NCI-H2171 treated with DMSO at 0.1 percent for 48 hours (cell line): ENCODE data around the gene CORIN.
"Not testable (repeated sequence)": the region's sequence is repeated elsewhere in the genome, so short reads cannot be mapped to it uniquely, and the experiment has no call there.

Source experiments
- DNase-seq: peaks from one replicate; lab custom pipeline; 2025; lab: John Stamatoyannopoulos, UW

CORIN gene

DNA sequence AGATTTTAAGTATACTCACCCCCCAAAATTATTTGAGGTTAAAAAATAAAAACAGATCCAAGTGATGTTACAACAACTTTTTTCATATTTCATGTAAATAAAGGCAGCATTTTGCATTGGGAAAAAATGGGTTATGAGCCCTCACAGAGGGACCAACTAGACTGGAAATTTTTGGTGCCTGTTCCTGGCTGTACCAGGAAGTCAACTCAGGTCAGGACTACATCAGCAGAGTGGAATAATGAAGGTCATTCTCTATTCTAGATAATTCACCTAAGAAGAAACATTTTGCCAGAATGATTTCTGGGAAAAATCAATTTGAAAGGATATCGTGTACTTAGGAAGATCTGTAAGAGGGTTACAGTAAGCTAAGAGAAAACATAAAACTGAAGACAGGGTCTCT lies 66.8 kb downstream of the CORIN start:
- no peak for DNase-seq

DNA sequence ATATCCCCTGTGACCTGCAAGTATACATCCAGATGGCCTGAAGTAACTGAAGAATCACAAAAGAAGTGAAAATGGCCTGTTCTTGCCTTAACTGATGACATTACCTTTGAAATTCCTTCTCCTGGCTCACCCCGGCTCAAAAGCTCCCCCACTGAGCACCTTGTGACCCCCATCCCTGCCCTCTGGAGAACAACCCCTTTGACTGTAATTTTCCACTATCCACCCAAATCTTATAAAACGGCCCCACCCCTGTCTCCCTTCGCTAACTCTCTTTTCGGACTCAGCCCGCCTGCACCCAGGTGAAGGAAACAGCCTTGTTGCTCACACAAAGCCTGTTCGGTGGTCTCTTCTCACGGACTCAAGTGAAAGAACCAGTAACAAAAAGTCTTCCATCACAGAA lies 69.9 kb downstream of the CORIN start:
- DNase-seq, result not testable (repeated sequence)

DNA sequence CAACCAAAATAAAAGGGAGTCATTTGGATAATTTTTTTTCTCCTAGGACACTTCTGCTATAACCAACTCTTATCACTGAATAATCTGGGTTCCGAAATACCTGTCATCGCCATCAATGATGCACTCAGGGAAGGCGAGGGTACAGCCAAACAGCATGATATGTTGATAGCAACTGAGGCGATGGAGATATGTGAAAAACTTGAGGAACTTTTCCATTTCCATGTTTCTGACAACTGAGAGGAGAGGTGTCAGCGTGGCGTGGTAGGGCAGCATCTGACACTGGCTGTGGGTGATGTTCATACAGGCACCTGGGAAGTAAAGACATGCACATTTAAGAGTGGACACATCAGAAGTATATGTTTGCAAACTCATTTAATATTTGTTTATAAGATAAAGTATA lies 74.6 kb downstream of the CORIN start:
- no peak for DNase-seq

DNA sequence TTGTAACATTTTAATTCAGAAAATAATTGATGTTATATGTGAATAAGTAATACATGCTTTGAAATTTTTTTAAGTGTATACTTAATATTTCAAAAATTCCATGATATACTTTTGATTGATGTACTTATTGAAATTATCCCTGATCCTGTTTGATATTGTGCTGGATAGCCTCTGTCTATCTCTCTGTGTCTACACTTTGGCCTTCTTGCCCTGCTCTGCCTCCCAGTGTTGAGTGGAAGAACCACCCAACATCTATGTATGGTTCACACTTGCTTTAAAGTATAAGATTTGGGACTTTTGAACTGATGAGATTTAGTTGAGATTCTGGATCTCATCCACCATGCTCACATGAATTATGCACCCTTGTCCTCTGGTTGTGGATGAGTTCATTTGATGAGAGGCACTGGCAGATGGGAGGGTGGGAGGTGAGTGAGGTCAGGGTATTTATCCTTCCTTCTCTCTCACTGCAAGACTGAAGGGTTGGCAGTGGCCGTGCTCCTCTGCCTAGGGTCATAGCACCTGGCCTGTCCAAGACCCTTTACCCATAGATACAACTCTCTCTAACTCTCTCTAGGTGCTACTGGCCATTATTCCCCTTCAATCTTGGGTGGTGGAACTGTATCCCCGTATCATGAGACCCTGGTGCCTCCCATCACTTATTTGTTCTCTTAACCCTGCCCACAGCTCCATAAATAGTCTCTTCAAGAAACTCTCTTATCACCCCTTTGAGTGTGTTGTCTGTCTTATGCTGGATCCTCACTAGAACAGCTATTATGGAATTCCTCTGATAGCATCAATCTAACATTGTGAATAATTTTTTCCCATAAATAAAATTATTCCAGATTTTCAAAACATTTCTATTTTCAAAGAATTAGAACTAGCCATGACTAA lies 75.2 kb downstream of the CORIN start:
- DNase-seq, result no peak

DNA sequence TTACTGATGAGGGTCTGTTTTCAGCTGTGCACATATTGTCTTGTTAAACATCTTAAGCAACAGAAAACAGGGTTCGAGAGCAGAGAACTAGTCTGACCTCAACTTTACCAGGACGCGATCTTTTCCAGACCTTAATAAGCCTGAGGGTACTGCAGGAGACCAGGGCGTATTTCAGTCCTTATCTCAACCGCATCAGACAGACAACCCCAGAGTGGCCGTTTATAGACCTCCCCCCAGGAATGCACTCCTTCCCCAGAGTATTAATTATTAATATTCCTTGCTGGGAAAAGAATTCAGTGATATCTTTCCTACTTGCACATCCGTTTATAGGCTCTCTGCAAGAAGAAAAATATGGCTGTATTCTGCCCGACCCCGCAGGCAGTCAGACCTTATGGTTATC lies 84.6 kb downstream of the CORIN start:
- DNase-seq, result not testable (repeated sequence)

DNA sequence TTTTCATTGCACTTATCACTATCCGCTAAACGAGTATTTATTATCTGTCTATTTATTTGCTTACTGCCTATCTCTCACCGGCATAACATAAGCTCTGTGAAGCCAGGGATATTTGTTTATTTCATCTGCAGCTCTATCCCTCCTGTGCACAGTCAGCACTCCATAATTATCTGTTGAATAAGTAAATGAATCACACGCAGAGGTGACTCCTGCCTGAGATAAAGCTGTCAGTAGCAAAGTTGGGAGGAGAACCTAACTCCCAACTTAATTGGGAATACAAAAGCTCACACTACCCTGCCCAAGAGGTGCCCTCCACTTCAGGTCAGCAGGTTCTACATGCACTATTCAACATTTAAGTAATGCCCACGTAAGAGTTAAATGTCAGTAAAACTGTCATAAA lies 85.7 kb downstream of the CORIN start:
- no peak for DNase-seq

DNA sequence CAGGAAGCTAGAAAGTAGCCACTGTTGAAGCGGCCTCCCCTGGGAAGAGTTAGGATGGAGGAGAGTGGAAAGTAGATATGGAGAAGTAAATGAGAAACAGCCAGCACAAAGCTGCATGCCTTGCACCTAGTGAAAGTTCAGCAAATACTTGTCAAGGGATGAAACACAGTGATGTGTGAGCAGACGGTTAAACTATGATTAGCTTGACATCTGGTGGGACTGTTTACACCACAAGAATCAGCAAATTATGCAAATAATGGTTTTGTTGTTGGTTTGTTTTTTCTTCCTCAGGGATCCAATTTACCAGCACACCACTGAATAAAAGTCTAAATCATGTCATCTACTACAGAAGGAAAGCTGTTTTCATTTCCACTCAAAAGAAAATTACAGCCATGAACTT lies 87.1 kb downstream of the CORIN start:
- no peak for DNase-seq

DNA sequence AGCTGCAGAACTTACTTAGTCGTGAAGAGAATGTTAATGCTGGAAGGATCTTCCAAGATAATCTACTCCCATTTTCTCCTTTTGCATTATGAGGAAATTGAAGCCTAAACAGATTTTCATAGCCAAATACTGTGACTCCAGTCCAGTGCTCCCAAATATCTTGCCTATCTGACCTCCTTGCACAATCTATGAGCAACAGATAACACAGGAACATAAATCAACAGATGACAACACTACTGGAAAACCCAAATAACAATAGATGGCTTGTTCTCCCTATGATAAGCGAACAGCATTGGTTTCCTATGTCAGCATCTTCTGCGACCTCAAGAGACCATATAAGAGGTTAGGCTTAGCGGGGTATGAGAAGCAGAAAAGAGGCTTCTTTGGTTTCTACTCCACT lies 88.0 kb downstream of the CORIN start:
- DNase-seq, result no peak

DNA sequence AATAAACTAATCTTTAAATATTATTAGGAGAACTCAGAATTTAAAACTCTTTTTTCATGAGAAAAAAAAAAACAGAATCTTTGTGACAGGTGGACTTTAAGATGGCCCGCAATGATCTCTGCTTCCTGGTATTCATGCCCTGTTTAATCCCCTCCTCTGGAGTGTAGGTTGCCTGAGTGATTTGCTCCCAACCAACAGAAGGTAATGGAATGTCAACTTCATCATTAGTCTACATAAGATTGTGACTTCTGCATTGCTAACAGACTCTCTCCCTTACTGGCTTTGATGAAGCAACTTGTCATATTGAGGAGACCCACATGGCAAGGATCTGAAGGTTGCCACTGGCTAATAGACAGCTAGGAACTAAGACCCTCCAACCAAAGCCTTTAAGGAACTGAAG lies 88.8 kb downstream of the CORIN start:
- DNase-seq, result no peak

DNA sequence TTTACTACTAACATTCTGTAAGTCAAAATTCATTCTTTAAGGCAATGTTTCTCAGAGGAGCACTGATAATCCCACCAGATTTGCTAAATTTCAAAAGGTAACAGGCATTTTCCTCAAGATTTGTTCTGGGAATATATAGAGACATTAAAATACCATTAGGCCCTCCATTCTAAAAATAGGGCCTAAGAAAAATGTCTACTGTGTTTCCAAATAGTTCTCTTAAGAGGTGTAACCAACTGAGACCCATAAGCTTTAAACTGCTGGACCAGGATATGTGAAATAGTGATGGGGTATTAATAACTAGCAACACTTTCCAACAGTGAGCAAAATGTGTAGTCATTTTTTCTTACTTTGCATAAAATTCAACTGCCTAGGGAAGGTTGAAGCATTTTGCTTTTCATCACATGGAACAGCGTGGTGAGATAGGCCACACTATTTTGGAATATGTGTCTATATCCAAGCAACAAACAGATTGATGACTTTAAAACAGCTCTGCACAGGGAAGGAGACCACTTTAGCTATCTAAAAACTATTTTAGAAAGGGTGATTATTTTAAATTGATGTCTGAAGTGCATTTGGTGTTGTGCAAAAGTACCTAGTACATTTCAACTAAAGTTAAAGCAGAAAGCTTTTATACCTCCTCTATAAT lies 89.9 kb downstream of the CORIN start:
- DNase-seq, result no peak

DNA sequence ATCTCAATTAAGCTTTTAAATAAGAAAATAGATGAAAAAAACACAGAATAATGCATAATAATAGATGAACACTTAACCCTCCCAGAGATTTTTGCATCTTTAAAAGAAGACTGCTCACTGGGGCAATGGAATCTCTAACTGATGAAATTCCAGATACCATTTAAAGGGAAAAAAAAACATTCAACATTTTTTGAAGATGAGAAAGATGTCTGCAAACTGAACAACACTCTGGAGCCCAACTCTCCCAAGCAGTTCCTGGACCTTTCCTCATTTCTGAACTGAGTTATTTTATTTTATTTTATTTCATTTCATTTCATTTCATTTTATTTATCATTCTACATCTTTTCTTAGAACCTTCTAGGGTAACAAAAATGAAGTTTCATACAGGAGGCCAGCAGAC lies 90.7 kb downstream of the CORIN start:
- no peak for DNase-seq

DNA sequence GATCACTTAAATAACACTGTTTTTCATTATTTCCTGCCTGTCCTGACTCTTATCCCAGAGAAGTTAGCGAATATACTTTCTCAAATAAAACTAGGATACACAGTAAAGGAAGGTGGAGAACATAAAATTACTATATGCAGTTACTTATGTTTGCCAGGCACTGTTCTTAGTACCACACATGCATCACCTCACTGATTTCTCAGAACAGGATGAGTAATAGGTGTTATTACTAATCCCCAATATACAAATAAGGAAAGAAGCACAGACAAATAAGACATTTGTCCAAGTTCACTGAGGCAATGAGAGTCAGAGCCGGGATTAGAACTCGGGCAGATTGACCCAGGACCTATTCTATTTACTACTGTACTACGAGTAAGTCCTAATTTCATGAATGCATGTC lies 91.7 kb downstream of the CORIN start:
- no peak for DNase-seq

DNA sequence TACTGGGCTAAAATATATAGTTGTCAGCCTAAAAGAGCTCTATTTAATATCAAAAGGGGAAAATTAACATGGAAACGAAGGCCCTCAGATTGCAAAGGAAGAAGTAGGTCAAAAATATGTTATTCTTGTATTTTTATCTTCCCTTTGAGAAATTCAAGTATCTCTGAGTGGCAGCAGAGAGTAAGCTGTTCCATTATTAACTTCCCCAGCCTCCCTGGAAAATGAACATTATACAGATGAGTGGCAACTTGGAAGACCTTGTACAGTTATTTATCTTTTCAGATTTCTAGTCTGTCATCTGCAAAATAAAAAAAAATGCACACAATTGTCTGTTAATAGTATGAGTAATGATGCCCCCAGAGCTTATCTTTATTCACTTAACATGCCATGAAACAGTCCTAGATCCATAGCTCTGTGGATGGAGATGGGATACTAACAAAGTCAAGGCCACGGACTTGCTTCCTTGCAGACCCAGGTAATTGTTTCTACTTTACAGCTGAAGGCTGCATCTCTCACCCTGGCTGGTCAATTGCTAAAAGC lies 93.0 kb downstream of the CORIN start:
- DNase-seq, result no peak

DNA sequence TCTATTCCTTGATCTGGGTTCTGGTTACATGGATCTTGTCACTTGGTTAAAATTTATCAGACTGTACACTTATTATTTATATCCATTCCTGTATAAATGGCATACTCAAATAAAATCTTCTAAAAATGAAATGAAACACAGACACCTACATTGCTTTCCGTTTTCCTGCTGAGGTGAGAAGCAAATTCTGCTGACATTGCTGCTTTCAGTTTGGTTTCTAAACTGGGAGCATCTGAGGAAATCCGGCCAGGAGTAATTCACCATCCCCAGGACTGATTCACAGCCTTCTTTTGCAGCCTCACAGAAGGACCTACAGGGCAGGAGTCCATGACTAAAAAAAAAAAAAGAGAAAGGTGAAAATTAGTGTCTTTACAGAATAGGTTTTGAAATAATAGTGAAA lies 93.6 kb downstream of the CORIN start:
- DNase-seq, result no peak

DNA sequence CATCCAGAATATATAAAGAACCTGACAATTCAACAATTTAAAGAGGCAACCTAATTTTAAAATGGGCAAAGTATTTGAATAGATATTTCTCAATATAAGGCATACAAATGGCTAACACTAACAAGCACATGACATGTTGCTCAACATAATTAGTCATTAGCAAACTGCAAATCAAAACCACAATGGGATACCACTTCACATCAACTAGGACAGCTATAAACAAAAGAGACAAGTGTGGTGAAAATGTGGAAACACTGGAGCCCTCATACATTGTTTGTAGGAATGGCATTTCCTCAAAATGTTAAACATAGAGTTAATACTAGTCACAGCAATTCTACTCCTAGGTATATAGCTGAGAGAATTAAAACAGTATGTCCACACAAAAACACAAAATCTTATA lies 96.7 kb downstream of the CORIN start:
- DNase-seq, result no peak

DNA sequence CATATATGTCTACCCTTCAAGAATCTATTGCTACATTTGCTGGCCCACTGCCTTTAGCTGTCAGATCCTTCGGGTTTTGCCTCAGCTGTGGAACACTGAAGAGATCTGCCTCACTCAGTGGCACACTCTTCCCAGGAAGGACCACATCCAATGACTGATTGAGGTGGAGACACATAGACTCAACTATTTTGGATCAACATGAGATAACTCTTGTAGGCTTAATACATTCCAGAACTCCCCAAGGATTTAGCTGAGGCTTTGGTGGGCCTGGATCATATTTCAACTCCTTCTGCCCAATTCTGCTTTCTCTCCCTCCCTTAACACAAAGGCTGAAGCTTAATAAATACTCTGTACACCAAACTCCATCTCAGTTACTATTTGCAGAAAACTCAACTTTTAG lies 100.5 kb downstream of the CORIN start:
- peak; percentile 12 for DNase-seq

DNA sequence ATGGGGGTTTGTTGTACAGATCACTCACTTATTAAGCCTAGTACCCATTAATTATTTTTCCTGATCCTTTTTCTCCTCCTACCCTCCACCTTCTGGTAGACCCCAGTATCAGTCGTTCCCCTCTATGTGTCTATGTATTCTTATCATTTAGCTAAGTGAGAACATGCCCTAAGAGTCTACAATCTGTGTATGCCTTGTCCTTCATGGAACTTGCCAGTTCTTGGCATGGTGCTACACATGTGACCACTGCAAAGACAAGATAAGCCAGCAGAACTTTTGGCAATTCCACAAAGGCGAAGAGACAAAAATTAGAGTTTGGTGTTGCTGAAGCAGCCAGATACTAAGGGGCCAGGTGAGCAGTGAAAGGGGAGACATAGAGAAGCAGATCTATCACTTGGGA lies 101.3 kb downstream of the CORIN start:
- no peak for DNase-seq

DNA sequence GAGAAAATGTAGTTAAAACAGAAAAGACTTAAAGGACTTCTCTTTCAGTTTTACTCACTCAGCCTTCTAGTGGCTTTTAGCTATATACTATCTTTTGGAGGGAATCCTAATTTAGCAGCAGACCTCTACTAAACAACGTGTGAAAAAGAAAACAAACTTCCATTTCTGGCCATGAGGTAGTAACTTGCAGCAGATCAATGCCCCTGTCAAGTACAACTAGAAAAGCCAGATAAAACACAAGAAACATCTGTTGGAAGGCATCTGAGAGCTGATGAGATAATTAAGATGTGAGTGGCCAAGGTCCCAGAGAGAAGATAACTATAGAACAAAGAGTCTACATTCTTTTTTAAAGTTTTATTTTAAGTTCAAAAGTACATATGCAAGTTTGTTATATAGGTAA lies 101.7 kb downstream of the CORIN start:
- DNase-seq, result no peak

DNA sequence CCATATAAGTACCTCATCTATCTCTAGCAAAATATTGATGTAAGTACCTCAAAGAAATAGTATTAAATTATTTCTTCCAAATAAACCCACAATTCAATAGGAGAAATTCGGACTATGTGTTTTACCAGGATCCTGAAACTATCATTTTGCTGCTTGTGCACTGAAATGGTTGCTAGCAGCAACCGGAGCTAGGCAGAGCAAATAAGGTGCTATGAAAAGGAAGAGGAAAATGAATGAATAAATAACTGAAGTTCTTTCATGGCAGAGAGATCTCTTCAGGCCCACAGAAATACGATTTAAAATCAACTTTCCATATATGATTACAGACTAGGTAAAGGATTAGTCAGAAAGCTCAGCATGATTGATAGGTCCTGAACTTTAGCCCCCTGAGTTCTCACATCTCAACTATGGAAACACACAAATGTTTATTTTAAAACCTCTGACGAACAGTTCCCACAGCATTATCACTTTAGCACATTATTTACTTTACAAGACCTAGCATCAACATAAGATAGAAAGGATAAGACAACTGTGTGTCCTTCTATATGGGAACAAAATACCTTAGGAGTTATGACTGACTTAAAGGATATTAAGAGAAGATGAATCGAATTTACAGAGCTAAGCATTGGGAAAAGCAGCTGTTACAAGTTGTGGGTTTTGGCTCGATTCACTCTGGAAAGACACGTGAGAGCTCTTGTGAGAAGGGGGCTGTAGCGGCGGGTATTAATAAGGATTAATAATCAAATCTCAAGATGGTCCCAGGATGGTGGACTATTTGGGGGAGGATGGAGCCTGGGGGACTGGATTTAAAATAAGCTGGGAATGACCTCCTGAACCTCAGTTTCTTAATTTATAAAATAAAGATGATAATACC lies 104.3 kb downstream of the CORIN start:
- DNase-seq, result no peak

DNA sequence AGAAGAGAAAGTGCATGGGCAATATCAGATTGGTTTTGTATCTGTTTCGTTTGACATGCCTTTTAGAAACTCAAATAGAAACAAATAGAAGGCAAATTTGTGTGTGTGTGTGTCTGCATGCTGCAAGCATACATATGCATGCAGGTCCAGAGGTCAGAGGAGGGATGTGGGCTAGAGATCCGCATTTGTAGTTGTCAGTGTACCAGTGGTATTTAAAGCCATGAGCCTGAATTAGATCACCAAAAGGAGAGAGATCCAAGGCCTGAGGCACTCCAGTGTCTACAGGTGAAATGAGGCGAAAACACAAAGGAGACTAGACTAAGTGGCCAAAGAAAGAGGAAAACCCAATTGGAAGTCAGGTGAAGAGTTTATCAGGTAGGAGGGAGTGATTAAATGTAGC lies 106.7 kb downstream of the CORIN start:
- DNase-seq, result no peak

DNA sequence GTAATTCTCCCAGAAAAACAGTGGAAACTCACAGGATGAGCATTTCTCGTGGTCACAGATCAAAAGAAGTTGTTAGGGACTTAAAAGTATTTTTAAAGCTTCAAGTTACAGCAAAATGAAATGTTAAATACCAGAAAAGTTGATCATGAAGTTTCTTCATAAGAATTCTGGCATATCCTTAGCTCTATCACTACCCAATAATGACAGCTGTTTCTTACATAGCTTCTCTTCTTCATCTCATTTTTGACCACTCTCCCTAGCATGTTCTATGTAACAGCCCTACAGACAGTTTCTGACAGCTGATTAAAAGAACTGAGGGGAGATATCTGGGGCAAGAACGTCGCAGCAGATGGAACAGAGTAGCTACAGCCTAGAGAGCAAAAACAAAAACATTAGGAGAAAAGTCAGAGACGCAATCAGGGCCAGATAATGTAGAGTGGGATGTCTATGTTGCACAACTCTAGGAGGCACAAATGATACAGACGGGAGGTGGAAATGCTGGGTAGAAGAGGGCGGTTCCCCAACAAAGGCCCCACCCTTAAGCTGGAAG lies 108.7 kb downstream of the CORIN start:
- DNase-seq, result no peak

DNA sequence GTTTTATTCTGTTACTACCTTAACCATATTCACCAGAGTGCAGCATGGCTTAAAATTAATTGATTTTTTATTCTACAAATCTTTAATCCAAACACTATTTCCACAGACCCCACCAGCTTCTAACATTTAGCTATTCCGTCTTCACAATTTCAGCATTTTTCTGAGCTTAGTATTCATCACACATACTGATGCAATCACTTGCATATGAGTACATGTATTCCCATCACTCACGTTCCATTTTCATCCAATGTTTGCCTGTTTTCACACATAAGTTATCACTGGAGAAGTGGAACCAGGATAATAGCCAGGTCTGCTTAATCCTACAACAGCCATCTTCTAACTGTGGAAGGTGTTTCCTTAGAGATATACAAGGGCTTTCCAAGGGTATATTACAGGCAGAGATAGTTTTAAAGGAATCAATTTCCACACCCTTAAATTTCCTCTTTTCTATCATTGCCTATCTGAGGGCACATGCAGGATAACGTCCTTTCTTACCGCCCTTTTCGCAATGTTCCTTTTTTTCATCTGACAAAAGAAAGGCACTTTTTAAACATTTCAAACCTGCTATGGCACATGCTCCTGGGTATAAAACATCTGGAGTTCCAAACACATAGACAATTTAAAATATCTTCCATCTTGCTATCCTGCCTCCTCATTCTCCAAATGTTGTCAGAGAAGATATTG lies 115.8 kb downstream of the CORIN start:
- no peak for DNase-seq
